NT2/D1 (cell line): ENCODE data around the gene RAP1GAP.

Experiments
- DNase-seq: peaks from one replicate; pipeline ENCODE4 v3.0.0-alpha.2; 2011; ENCODE audit warnings: low read depth, low spot score
- H3K27me3 ChIP-seq: 2 replicates; pipeline ENCODE4 v1.6.0; 2011; ENCODE audit warnings: mild to moderate bottlenecking; ENCODE audit not compliant: insufficient read length, insufficient read depth
- H3K36me3 ChIP-seq: 2 replicates; pipeline ENCODE4 v1.6.1; 2011; ENCODE audit warnings: mild to moderate bottlenecking, low read length, mixed read lengths; ENCODE audit not compliant: insufficient read depth, insufficient read length
- H3K4me1 ChIP-seq: 2 replicates; pipeline ENCODE4 v1.5.1; 2011; ENCODE audit not compliant: insufficient read depth, insufficient read length
- H3K4me3 ChIP-seq: 2 replicates; pipeline ENCODE4 v1.5.1; 2011; ENCODE audit warnings: low read depth; ENCODE audit not compliant: insufficient read length
- H3K9ac ChIP-seq: 2 replicates; pipeline ENCODE4 v1.6.0; 2011; ENCODE audit warnings: low read depth; ENCODE audit not compliant: insufficient read length
- H3K9me3 ChIP-seq: 2 replicates; pipeline ENCODE4 v1.5.1; 2011; ENCODE audit warnings: mild to moderate bottlenecking, low read length; ENCODE audit not compliant: insufficient read depth
- SUZ12 ChIP-seq: IDR thresholded peaks from 2 replicates; pipeline ENCODE4 v1.6.1; 2011; ENCODE audit not compliant: insufficient read length, insufficient read depth; ENCODE audit errors: extremely low read depth
- YY1 ChIP-seq: IDR thresholded peaks from 2 replicates; pipeline ENCODE4 v1.6.1; 2011; ENCODE audit not compliant: insufficient read length, insufficient read depth
- ZNF274 ChIP-seq: IDR thresholded peaks from 2 replicates; pipeline ENCODE4 v1.6.1; 2011; ENCODE audit warnings: mild to moderate bottlenecking, low read depth, low read length

Gene RAP1GAP

GRCh38 chr1:21579791-21580190 is 89.4 kb downstream of the RAP1GAP start:
- H3K36me3 ChIP-seq: no peaks in the 10 kb centered on the region
- H3K9ac ChIP-seq: no peak overlapping the region
- TF ChIP-seq SUZ12 (no peak), ZNF274 (no peak), YY1 (no peak)
- no peak overlapping the region for H3K4me3 ChIP-seq
- no peak for DNase-seq
- peaks cover 6% of the 10 kb centered on the region for H3K4me1 ChIP-seq
- H3K9me3 ChIP-seq: no peaks in the 10 kb centered on the region
- H3K27me3 ChIP-seq: no peaks in the 10 kb centered on the region

- no peak for DNase-seq
- Histone ChIP-seq H3K9me3 (no peaks in the 10 kb centered on the region), H3K4me3 (no peak overlapping the region), H3K9ac (no peak overlapping the region), H3K4me1 (peaks cover 9% of the 10 kb centered on the region), H3K27me3 (no peaks in the 10 kb centered on the region), H3K36me3 (no peaks in the 10 kb centered on the region)
- no peak for TF ChIP-seq YY1
- no peak for TF ChIP-seq ZNF274
- no peak for TF ChIP-seq SUZ12
These were observed 91.2 kb downstream of the RAP1GAP start for GRCh38 chr1:21577933-21578332.

GRCh38 chr1:21577324-21577723 is 91.8 kb downstream of the RAP1GAP start:
- no peaks in the 10 kb centered on the region for H3K9me3 ChIP-seq
- H3K27me3 ChIP-seq: no peaks in the 10 kb centered on the region
- H3K9ac ChIP-seq: no peak overlapping the region
- H3K4me3 ChIP-seq: no peak overlapping the region
- no peak for DNase-seq
- peaks cover 5% of the 10 kb centered on the region for H3K36me3 ChIP-seq
- TF ChIP-seq SUZ12 (no peak), YY1 (no peak), ZNF274 (no peak)
- H3K4me1 ChIP-seq: peaks cover 9% of the 10 kb centered on the region

GRCh38 chr1:21576798-21577187 is 92.4 kb downstream of the RAP1GAP start:
- TF ChIP-seq YY1 (no peak), SUZ12 (no peak), ZNF274 (no peak)
- Histone ChIP-seq H3K27me3 (no peaks in the 10 kb centered on the region), H3K4me3 (no peak overlapping the region), H3K36me3 (peaks cover 5% of the 10 kb centered on the region), H3K9me3 (no peaks in the 10 kb centered on the region), H3K4me1 (peaks cover 9% of the 10 kb centered on the region), H3K9ac (no peak overlapping the region)
- DNase-seq: no peak

- TF ChIP-seq ZNF274 (no peak), SUZ12 (no peak)
- Histone ChIP-seq H3K36me3 (peaks cover 5% of the 10 kb centered on the region), H3K27me3 (no peaks in the 10 kb centered on the region)
These were observed 92.9 kb downstream of the RAP1GAP start for GRCh38 chr1:21576031-21576797.

GRCh38 chr1:21575351-21575942 is 93.7 kb downstream of the RAP1GAP start:
- no peak for DNase-seq
- Histone ChIP-seq H3K27me3 (no peaks in the 10 kb centered on the region), H3K36me3 (peaks cover 11% of the 10 kb centered on the region), H3K9ac (peak overlapping the region; percentile 77), H3K4me3 (no peak overlapping the region), H3K9me3 (no peaks in the 10 kb centered on the region), H3K4me1 (peaks cover 9% of the 10 kb centered on the region)
- TF ChIP-seq ZNF274 (no peak), YY1 (no peak), SUZ12 (no peak)

More at GRCh38 chr1:21576031-21576797, 92.9 kb downstream of the RAP1GAP start:
- DNase-seq: no peak
- Histone ChIP-seq H3K9me3 (no peaks in the 10 kb centered on the region), H3K9ac (no peak overlapping the region), H3K4me1 (peaks cover 9% of the 10 kb centered on the region), H3K4me3 (no peak overlapping the region)

GRCh38 chr1:21574466-21575151 is 94.5 kb downstream of the RAP1GAP start:
- Histone ChIP-seq H3K36me3 (peaks cover 11% of the 10 kb centered on the region), H3K27me3 (no peaks in the 10 kb centered on the region), H3K9ac (peak overlapping the region; percentile 77), H3K9me3 (no peaks in the 10 kb centered on the region), H3K4me1 (peaks cover 9% of the 10 kb centered on the region), H3K4me3 (no peak overlapping the region)
- TF ChIP-seq YY1: no peak
- TF ChIP-seq ZNF274: no peak
- no peak for TF ChIP-seq SUZ12
- DNase-seq: no peak
